Neural cell (in vitro differentiated cells): ENCODE data around the gene BNIPL. TPM values are rescaled to one million over a fixed set of nuclear protein-coding genes. Genes with fewer than 3 reads are reported as not detected.

Experiments
- H2AFZ ChIP-seq: fragments of 200-600, 300-800 bp; sonication (generic), shearing (Covaris generic); 2 replicates; pipeline ENCODE4 v1.6.0; 2014; ENCODE audit warnings: low read depth, mild to moderate bottlenecking, antibody characterized with exemption, low read length, moderate library complexity
- H3F3A ChIP-seq: fragments of 200-600 bp; shearing (Covaris generic); 2 replicates; pipeline ENCODE4 v1.6.1; 2016; ENCODE audit warnings: mild to moderate bottlenecking, moderate library complexity, mixed read lengths, antibody characterized with exemption, low read length; ENCODE audit not compliant: insufficient read depth, poor library complexity, severe bottlenecking
- H3K27ac ChIP-seq: fragments of 200-600, 300-800 bp; sonication (generic), shearing (Covaris generic); 2 replicates; pipeline ENCODE4 v1.5.1; 2014; ENCODE audit warnings: mild to moderate bottlenecking, low read length, moderate library complexity
- H3K27me3 ChIP-seq: fragments of 300-800, 200-600 bp; sonication (generic), shearing (Covaris generic); 2 replicates; pipeline ENCODE4 v1.6.0; 2014; ENCODE audit warnings: mild to moderate bottlenecking, low read depth, low read length, moderate library complexity; ENCODE audit not compliant: insufficient read depth
- H3K36me3 ChIP-seq: fragments of 300-800, 200-600 bp; sonication (generic), shearing (Covaris generic); 2 replicates; pipeline ENCODE4 v1.5.1; 2014; ENCODE audit warnings: mild to moderate bottlenecking, antibody characterized with exemption, low read length, moderate library complexity; ENCODE audit not compliant: insufficient read depth
- H3K4me2 ChIP-seq: fragments of 300-800, 200-600 bp; sonication (generic), shearing (Covaris generic); 2 replicates; pipeline ENCODE4 v1.6.0; 2014; ENCODE audit warnings: mild to moderate bottlenecking, low read length
- H3K4me3 ChIP-seq: fragments of 300-800, 200-600 bp; sonication (generic), shearing (Covaris generic); 2 replicates; pipeline ENCODE4 v1.5.1; 2014; ENCODE audit warnings: mild to moderate bottlenecking, low read length, moderate library complexity
- H3K79me2 ChIP-seq: fragments of 200-600 bp; shearing (Covaris generic); replicated peaks from 2 replicates; pipeline ENCODE4 v1.6.0; 2014; ENCODE audit warnings: mild to moderate bottlenecking, low read length, moderate library complexity; ENCODE audit not compliant: insufficient read depth
- H3K9ac ChIP-seq: fragments of 300-800, 200-600 bp; sonication (generic), shearing (Covaris generic); 2 replicates; pipeline ENCODE4 v1.6.1; 2016; ENCODE audit warnings: mild to moderate bottlenecking, low read length, mixed read lengths
- H3K9me2 ChIP-seq: fragments of 200-600 bp; shearing (Covaris generic); 2 replicates; pipeline ENCODE4 v1.6.1; 2016; ENCODE audit warnings: mild to moderate bottlenecking, low read length, mixed read lengths; ENCODE audit not compliant: insufficient read depth
- H3K9me3 ChIP-seq: fragments of 200-600, 300-800 bp; sonication (generic), shearing (Covaris generic); 2 replicates; pipeline ENCODE4 v1.6.1; 2016; ENCODE audit warnings: mild to moderate bottlenecking, mixed run types, low read length, moderate library complexity, mixed read lengths
- H4K20me1 ChIP-seq: fragments of 200-600 bp; shearing (Covaris generic); 2 replicates; pipeline ENCODE4 v1.6.1; 2016; ENCODE audit warnings: mild to moderate bottlenecking, mixed run types; ENCODE audit not compliant: insufficient read depth
- EP300 ChIP-seq: fragments of 450-650 bp; conservative IDR thresholded peaks from 2 replicates; pipeline ENCODE4 v1.6.1; 2014; ENCODE audit warnings: antibody characterized with exemption, mild to moderate bottlenecking, moderate library complexity; ENCODE audit not compliant: poor library complexity, severe bottlenecking
- EZH2 ChIP-seq: fragments of 200-600, 300-800 bp; shearing (Covaris generic), sonication (generic); IDR thresholded peaks from 2 replicates; pipeline ENCODE4 v1.6.1; 2014; ENCODE audit warnings: antibody characterized with exemption, low read length, borderline replicate concordance, mild to moderate bottlenecking; ENCODE audit not compliant: insufficient read depth, poor library complexity, severe bottlenecking
- MXI1 ChIP-seq: fragments of 450-650 bp; conservative IDR thresholded peaks from 2 replicates; pipeline ENCODE4 v1.6.1; 2014; ENCODE audit warnings: antibody characterized with exemption, mild to moderate bottlenecking; ENCODE audit not compliant: poor library complexity, severe bottlenecking
- POLR2AphosphoS5 ChIP-seq: IDR thresholded peaks from 2 replicates; pipeline ENCODE4 v1.6.1; 2012
- RAD21 ChIP-seq: fragments of 450-650 bp; conservative IDR thresholded peaks from 2 replicates; pipeline ENCODE4 v1.6.1; 2014; ENCODE audit warnings: antibody characterized with exemption, mild to moderate bottlenecking, moderate library complexity
- SMC3 ChIP-seq: fragments of 450-650 bp; conservative IDR thresholded peaks from 2 replicates; pipeline ENCODE4 v1.6.1; 2014; ENCODE audit warnings: antibody characterized with exemption, mild to moderate bottlenecking, moderate library complexity; ENCODE audit not compliant: poor library complexity
- TAF1 ChIP-seq: IDR thresholded peaks from 2 replicates; pipeline ENCODE4 v1.6.1; 2012; ENCODE audit warnings: low read depth
- polyA plus RNA-seq: library from polyadenylated mRNA; depleted of rRNA; stranded (reverse); fragments of >200 nt; gene quantifications from 2 replicates; pipeline ENCODE4 v1.2.3, GENCODE V29; 2014
- TF ChIP-seq, protein P1 (sequence below): IDR thresholded peaks from 2 replicates; pipeline ENCODE4 v1.6.1; 2012; ENCODE audit warnings: borderline replicate concordance
- TF ChIP-seq, protein P2 (sequence below): fragments of 450-650 bp; IDR thresholded peaks from 2 replicates; pipeline ENCODE4 v1.5.1; 2014; ENCODE audit warnings: antibody characterized with exemption, mild to moderate bottlenecking, moderate library complexity; ENCODE audit not compliant: poor library complexity, severe bottlenecking

BNIPL gene
- polyA plus RNA-seq, 1 donor from 2014 or later, result 0.33 TPM

GRCh38 chr1:150999051-150999674 lies 37.2 kb upstream of the BNIPL start:
- Histone ChIP-seq H3K27ac (no peak overlapping the region), H3F3A (no peaks in the 10 kb centered on the region), H3K9ac (no peak overlapping the region), H3K36me3 (no peaks in the 10 kb centered on the region), H3K4me3 (no peak overlapping the region), H2AFZ (no peak overlapping the region), H3K4me2 (no peak overlapping the region), H3K79me2 (peaks cover 10% of the 10 kb centered on the region), H4K20me1 (no peaks in the 10 kb centered on the region), H3K27me3 (no peaks in the 10 kb centered on the region), H3K9me3 (no peaks in the 10 kb centered on the region), H3K9me2 (no peaks in the 10 kb centered on the region)
- TF ChIP-seq TAF1 (no peak), EP300 (no peak), RAD21 (no peak), POLR2AphosphoS5 (no peak), EZH2 (no peak), MXI1 (no peak), SMC3 (no peak)
- TF ChIP-seq, protein P1, sequence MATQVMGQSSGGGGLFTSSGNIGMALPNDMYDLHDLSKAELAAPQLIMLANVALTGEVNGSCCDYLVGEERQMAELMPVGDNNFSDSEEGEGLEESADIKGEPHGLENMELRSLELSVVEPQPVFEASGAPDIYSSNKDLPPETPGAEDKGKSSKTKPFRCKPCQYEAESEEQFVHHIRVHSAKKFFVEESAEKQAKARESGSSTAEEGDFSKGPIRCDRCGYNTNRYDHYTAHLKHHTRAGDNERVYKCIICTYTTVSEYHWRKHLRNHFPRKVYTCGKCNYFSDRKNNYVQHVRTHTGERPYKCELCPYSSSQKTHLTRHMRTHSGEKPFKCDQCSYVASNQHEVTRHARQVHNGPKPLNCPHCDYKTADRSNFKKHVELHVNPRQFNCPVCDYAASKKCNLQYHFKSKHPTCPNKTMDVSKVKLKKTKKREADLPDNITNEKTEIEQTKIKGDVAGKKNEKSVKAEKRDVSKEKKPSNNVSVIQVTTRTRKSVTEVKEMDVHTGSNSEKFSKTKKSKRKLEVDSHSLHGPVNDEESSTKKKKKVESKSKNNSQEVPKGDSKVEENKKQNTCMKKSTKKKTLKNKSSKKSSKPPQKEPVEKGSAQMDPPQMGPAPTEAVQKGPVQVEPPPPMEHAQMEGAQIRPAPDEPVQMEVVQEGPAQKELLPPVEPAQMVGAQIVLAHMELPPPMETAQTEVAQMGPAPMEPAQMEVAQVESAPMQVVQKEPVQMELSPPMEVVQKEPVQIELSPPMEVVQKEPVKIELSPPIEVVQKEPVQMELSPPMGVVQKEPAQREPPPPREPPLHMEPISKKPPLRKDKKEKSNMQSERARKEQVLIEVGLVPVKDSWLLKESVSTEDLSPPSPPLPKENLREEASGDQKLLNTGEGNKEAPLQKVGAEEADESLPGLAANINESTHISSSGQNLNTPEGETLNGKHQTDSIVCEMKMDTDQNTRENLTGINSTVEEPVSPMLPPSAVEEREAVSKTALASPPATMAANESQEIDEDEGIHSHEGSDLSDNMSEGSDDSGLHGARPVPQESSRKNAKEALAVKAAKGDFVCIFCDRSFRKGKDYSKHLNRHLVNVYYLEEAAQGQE, result no peak
- TF ChIP-seq, protein P2, sequence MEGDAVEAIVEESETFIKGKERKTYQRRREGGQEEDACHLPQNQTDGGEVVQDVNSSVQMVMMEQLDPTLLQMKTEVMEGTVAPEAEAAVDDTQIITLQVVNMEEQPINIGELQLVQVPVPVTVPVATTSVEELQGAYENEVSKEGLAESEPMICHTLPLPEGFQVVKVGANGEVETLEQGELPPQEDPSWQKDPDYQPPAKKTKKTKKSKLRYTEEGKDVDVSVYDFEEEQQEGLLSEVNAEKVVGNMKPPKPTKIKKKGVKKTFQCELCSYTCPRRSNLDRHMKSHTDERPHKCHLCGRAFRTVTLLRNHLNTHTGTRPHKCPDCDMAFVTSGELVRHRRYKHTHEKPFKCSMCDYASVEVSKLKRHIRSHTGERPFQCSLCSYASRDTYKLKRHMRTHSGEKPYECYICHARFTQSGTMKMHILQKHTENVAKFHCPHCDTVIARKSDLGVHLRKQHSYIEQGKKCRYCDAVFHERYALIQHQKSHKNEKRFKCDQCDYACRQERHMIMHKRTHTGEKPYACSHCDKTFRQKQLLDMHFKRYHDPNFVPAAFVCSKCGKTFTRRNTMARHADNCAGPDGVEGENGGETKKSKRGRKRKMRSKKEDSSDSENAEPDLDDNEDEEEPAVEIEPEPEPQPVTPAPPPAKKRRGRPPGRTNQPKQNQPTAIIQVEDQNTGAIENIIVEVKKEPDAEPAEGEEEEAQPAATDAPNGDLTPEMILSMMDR, result no peak

DNA sequence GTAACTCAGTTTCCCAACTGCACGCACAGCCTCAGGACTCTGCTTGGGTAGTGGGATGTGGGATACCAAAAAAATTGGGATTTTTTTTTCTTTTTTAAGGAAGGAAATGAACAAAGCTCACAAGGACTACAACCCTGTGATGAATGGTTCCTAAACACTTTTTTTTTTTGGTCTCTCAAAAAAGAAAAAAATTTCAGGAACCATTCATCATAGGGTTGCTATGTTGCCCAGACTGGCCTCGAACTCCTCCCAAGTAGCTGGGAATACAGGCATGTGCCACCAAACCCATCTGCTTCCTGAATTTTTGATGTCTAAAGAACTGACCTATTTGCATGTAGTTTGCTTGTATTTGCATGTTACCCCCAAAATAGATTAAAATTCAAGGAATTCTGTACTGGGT lies 36.5 kb upstream of the BNIPL start:
- H2AFZ ChIP-seq, result no peak overlapping the region
- no peaks in the 10 kb centered on the region for H3K9me3 ChIP-seq
- H3F3A ChIP-seq, result no peaks in the 10 kb centered on the region
- no peak overlapping the region for H3K4me2 ChIP-seq
- H4K20me1 ChIP-seq, result no peaks in the 10 kb centered on the region
- TF ChIP-seq POLR2AphosphoS5 (no peak), SMC3 (no peak), RAD21 (no peak), EZH2 (no peak), EP300 (no peak), MXI1 (no peak)
- TF ChIP-seq, protein P2, result no peak
- TF ChIP-seq, protein P1, result no peak
- H3K27ac ChIP-seq, result no peak overlapping the region
- no peak overlapping the region for H3K9ac ChIP-seq
- no peaks in the 10 kb centered on the region for H3K9me2 ChIP-seq
- H3K27me3 ChIP-seq, result no peaks in the 10 kb centered on the region
- H3K79me2 ChIP-seq, result peaks cover 15% of the 10 kb centered on the region
- no peaks in the 10 kb centered on the region for H3K36me3 ChIP-seq
- no peak overlapping the region for H3K4me3 ChIP-seq
